Kidney (tissue), 14 donors: Measurements from ENCODE around the gene EDNRA. TPM values are rescaled to one million over a fixed set of nuclear protein-coding genes. Genes with fewer than 3 reads are reported as not detected.

Experiments used
- DNase-seq, 5 donors: peaks; one replicate each; pipeline ENCODE4 v3.0.0-alpha.2; 2013 to 2020
- FAIRE-seq: peaks from 2 replicates; lab custom pipeline; 2012; peaks lifted over from hg19 to GRCh38; lab: Jason Lieb, UNC
- H3K27ac ChIP-seq, 2 donors: one replicate each; pipeline ENCODE4 v1.7.0; 2013; ENCODE audit warnings: low read depth in 2 of 2, low read length in 2 of 2, inconsistent platforms in 1 of 2
- H3K27me3 ChIP-seq: one replicate; pipeline ENCODE4 v1.7.1; 2013; ENCODE audit warnings: low read length, inconsistent platforms; ENCODE audit not compliant: control insufficient read depth, insufficient read depth
- H3K36me3 ChIP-seq, 3 donors: one replicate each; pipeline versions ENCODE4 v1.7.0 to v1.7.1; 2013; ENCODE audit warnings: low read length in 3 of 3, control low read depth in 1 of 3, inconsistent platforms in 1 of 3; ENCODE audit not compliant: insufficient read depth in 3 of 3, control insufficient read depth in 2 of 3
- H3K4me1 ChIP-seq, 3 donors: one replicate each; pipeline versions ENCODE4 v1.7.0 to v1.7.1; 2013; ENCODE audit warnings: low read length in 3 of 3, inconsistent platforms in 1 of 3, low read depth in 1 of 3; ENCODE audit not compliant: control insufficient read depth in 2 of 3, insufficient read depth in 2 of 3
- H3K4me3 ChIP-seq, 3 donors: one replicate each; pipeline versions ENCODE4 v1.7.0 to v1.8.1; 2013; ENCODE audit warnings: low read length in 3 of 3, control low read depth in 1 of 3, inconsistent platforms in 1 of 3
- H3K9ac ChIP-seq, 3 donors: one replicate each; pipeline versions ENCODE4 v1.7.0 to v1.7.1; 2013; ENCODE audit warnings: low read length in 3 of 3, control low read depth in 1 of 3, inconsistent platforms in 1 of 3
- H3K9me3 ChIP-seq, 3 donors: one replicate each; pipeline versions ENCODE4 v1.7.0 to v1.7.1; 2013; ENCODE audit warnings: low read length in 3 of 3, control low read depth in 1 of 3, inconsistent platforms in 1 of 3; ENCODE audit not compliant: control insufficient read depth in 2 of 3, insufficient read depth in 1 of 3
- intact Hi-C: fragments of 100-400 bp; cut with DNase I; formaldehyde crosslinking; loops from one replicate; pipeline ENCODE4 v1.11.1; 2022
- polyA plus RNA-seq: library from polyadenylated mRNA; stranded (reverse); fragments of 350-450 nt; fragmentation: Illumina TruSeq; extraction: RNeasy Lipid Tissue Mini Kit (QIAGEN cat#74804); gene quantifications from one replicate; pipeline ENCODE4 v1.2.3, GENCODE V29; 2014; ENCODE audit warnings: low read depth, low replicate concordance; ENCODE audit not compliant: insufficient read depth
- total RNA-seq: library from RNA; stranded (reverse); fragmentation: NEBNext Ultra II Directional; extraction: Animal tissue kit (Norgen Biotek cat#: 25700); gene quantifications from one replicate; pipeline ENCODE4 v1.2.1, GENCODE V29; 2021
- TF ChIP-seq, protein P1 (sequence below): IDR thresholded peaks from 3 replicates; pipeline ENCODE4 v1.5.1; 2012; ENCODE audit warnings: mild to moderate bottlenecking, moderate library complexity, borderline replicate concordance; ENCODE audit not compliant: insufficient read depth; ENCODE audit errors: extremely low read depth
- donor health status: control.
- donor health status: control.
- donor health status: control.
- donor health status: control.
- donor health status: control.
- donor health status: DM: yes; HTN: yes; CAD: no.
- donor health status: Normal renal cell carcinoma (clear cell type).

The EDNRA gene
- total and polyA plus RNA-seq, 2 donors from 2014 or later, result 3.2 to 8.1 TPM

DNA sequence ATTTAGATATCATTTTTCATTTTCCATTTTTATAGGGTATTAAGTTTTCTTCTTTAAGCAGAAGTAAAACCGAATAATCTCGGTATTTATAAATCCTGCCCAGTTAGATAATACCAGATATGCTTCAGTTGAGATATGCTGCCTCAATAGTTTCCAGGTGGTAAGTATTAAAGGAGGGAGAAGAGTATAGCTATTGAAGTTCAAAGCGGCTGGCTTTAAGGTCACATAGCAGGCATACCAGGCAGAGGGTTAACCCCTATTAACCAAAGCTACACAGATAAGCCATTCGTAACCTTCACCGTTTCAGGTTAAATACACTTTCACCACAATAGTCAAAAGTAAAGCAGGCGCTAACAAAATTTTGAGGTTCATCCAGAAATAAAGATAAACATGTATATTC, 54.2 kb downstream of the EDNRA start:
- no peaks in the 10 kb centered on the region for H3K27me3 ChIP-seq
- peaks cover 0 to 3% (median 0%) of the 10 kb centered on the region in 3 donors for H3K36me3 ChIP-seq
- H3K27ac ChIP-seq, result no peak overlapping the region
- DNase-seq, result no peak
- H3K9ac ChIP-seq, result no peak overlapping the region
- TF ChIP-seq, protein P1, sequence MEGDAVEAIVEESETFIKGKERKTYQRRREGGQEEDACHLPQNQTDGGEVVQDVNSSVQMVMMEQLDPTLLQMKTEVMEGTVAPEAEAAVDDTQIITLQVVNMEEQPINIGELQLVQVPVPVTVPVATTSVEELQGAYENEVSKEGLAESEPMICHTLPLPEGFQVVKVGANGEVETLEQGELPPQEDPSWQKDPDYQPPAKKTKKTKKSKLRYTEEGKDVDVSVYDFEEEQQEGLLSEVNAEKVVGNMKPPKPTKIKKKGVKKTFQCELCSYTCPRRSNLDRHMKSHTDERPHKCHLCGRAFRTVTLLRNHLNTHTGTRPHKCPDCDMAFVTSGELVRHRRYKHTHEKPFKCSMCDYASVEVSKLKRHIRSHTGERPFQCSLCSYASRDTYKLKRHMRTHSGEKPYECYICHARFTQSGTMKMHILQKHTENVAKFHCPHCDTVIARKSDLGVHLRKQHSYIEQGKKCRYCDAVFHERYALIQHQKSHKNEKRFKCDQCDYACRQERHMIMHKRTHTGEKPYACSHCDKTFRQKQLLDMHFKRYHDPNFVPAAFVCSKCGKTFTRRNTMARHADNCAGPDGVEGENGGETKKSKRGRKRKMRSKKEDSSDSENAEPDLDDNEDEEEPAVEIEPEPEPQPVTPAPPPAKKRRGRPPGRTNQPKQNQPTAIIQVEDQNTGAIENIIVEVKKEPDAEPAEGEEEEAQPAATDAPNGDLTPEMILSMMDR, result no peak
- no peak overlapping the region for H3K4me3 ChIP-seq
- intact Hi-C loops, result loop anchor here (10.0 kb wide), 1 partner anchor 50 kb away; no protein-coding TSS in a partner anchor
- no peaks in the 10 kb centered on the region for H3K9me3 ChIP-seq
- no peak for FAIRE-seq
- peaks cover 0 to 2% (median 0%) of the 10 kb centered on the region in 3 donors for H3K4me1 ChIP-seq

DNA sequence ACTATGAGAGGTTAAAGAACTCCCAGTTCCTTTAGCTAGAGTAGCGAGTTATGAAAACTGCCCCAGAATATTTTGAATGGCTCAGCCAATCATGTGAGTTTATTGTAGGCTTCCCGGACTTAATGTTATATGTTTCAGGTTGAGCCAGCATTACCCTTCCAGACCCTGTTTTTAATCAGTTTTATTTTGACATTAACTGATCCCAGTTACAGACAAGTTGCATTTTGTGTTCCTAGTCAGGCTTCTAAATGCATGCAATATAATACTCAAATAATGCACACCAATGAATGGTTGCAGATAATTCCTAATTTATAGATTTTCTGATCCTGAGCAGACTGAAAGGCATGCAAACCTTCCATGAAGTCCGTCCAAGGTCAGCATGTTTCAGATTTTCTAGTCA, 57.8 kb downstream of the EDNRA start:
- no peaks in the 10 kb centered on the region for H3K27me3 ChIP-seq
- H3K9ac ChIP-seq, result no peak overlapping the region
- no peak overlapping the region for H3K4me3 ChIP-seq
- H3K4me1 ChIP-seq, result peaks cover 0 to 2% (median 0%) of the 10 kb centered on the region in 3 donors
- TF ChIP-seq, protein P1, result no peak
- intact Hi-C loops, result loop anchor here (10.0 kb wide), 1 partner anchor 46 kb away; no protein-coding TSS in a partner anchor
- FAIRE-seq (no peak), DNase-seq (no peak)
- no peak overlapping the region for H3K27ac ChIP-seq
- no peaks in the 10 kb centered on the region for H3K9me3 ChIP-seq
- peaks cover 0 to 3% (median 0%) of the 10 kb centered on the region in 3 donors for H3K36me3 ChIP-seq

DNA sequence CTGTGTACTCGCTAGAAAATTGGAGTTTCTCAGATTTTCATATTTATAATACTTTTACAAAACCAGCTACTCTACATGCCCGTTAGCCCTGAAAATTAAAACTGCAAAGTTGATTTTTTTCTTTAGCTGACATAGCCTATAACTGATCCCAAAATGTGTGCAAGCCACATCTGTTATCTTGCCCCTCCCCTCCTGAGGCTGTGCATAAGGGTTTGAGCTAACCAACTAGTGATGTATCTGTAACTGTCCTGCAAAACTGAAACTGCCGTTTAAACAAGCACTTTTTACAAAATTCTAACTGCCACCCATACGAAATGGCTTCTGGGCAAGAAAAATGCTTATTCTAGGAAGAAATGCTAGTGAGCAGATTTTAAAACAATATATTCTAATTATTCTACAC, 59.1 kb downstream of the EDNRA start:
- no peaks in the 10 kb centered on the region for H3K27me3 ChIP-seq
- H3K9ac ChIP-seq, result no peak overlapping the region
- no peak overlapping the region for H3K27ac ChIP-seq
- intact Hi-C loops, result loop anchor here (10.0 kb wide), 1 partner anchor 45 kb away; no protein-coding TSS in a partner anchor
- peaks cover 0 to 2% (median 0%) of the 10 kb centered on the region in 3 donors for H3K4me1 ChIP-seq
- no peak for FAIRE-seq
- H3K4me3 ChIP-seq, result no peak overlapping the region
- H3K9me3 ChIP-seq, result no peaks in the 10 kb centered on the region
- peaks cover 0 to 3% (median 0%) of the 10 kb centered on the region in 3 donors for H3K36me3 ChIP-seq
- no peak for DNase-seq
- TF ChIP-seq, protein P1, result no peak
